Muscle of back (tissue), 11 donors: ENCODE data around the gene CSTPP1. TPM values are rescaled to one million over a fixed set of nuclear protein-coding genes. Genes with fewer than 3 reads are reported as not detected.
A peak's percentile ranks its signal among the peaks of the same experiment; 100 is the strongest.
"Not testable (repeated sequence)": the region's sequence is repeated elsewhere in the genome, so short reads cannot be mapped to it uniquely, and the experiment has no call there.

ENCODE experiments used
- DNase-seq, 3 donors: peaks; one replicate each; pipeline versions ENCODE4 v3.0.0 to v3.0.0-alpha.2; 2013
- polyA plus RNA-seq, 10 donors: library from polyadenylated mRNA; unstranded; fragments of 120-200 nt; gene quantifications; one replicate each; pipeline ENCODE4 v1.2.1, GENCODE V29; 2013; ENCODE audit not compliant: insufficient read length in 10 of 10

The CSTPP1 gene
- polyA plus RNA-seq, 10 donors, result 17.9 to 28.6 (median 20.0) TPM

DNA sequence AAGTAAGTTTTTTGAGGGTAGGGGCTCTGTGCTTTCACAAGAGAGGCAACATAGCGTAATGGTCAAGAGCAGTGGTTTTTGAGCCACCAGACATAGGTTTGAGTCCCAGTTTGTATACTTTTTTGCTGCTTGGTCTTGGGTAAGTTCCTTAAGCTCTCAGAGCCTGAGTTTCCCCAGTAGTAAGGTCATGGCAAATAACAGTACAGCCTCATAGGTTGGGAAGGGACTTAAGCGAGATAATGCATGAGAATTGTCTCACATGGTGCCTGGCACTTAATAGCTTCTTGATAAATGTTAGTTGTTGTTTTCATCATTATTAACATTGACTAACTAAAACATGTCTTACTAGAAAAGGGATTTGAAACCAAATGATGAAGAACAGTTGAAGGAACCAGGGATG is 157.0 kb downstream of the CSTPP1 start:
- no peak for DNase-seq

DNA sequence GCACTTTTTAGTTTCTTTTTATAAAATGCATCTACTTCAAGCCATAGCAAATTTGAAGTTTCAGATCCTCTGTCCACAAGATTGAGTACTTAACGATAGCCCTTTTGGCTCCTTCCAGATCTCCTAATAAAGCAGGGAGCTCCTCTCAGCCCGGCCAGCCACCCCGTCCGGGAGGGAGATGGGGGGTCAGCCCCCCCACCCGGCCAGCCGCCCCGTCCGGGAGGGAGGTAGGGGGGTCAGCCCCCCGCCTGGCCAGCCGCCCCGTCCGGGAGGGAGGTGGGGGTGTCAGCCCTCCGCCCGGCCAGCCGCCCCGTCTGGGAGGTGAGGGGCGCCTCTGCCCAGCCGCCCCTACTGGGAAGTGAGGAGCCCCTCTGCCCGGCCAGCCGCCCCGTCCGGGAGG is 160.3 kb downstream of the CSTPP1 start:
- DNase-seq, result not testable (repeated sequence)

DNA sequence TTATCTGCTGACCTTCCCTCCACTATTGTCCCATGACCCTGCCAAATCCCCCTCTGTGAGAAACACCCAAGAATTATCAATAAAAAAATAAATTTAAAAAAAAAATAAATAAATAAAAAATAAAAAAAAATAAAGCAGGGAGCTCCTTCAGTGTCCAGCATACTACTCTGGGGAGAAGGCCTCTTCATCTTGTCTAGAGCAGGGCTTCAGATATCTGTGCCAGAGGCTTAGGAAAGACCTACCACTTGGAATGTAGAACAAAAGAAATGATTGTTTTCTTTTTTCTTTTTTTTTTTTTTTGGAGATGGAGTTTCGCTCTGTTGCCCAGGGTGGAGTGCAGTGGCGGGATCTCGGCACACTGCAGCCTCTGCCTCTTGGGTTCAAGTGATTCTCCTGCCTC is 161.7 kb downstream of the CSTPP1 start:
- DNase-seq, result not testable (repeated sequence)

DNA sequence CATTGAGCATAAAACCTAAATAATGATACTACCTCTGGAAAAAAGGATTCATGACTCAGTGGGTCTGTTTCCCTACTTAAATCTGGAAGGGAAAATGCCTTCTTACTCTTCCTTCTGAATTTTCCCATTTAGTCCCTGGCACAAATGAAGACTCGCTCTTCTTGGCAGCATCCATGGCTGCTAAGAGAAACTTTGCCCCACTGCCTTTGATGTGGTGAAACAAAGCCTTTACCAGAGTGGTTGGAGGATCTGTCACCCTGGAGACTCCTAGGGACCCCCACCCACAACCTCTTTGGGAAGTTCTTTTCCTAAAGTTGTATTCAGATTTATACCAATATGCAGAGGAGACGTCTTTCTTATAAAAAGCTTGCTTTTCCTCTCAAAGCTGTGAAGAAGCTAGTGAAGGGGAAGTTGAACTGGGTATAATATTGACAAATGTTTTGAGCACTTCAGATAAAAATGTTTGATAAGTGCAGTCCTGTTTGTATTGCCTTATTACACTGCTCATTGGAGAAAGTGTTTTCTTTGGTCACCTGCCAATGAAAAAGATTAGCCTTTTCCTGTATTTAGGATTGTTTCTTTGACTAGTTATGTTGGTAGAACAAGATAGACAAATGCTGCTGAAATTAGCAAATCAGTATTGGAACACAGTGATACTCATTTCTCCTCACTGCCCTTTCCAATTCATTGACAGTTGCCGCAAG is 162.8 kb downstream of the CSTPP1 start:
- no peak for DNase-seq

DNA sequence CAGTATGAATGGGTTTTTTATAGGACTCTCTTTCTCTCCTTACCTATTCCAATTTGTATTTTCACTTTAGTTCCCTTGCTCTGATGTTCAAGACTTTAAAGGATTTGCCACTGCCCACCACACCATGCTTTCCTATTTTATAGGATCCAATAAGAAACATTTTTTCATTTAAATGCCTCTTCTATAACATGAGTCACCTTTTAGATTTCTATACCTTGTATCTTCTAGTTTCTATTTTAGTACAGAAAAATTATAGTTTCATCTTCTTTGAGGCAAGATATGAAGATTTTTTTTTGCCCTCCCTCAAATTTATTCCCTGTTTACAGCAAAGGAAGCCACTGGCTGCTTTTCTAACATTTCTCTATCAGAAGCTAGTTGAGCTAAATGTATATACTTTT is 163.4 kb downstream of the CSTPP1 start:
- no peak for DNase-seq

DNA sequence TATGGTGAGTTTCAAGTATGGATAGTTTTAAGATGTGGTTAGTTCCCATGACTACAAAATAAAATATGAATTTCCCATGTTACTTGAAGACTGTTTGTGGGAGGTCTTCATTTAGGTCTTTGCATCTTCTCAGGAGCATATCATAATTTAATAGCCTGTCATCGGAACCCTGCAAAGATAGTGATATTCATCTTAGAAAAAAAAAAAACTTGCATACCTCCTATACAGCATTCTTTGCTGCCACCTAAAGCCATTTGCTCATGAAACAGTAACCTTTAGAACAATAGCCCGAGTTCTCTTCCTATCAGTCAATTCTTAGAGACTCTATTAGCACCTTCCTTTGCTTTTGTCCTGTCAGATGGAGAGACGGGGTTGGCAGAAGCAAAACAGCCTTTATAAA is 164.8 kb downstream of the CSTPP1 start:
- peak in 1 of 3 donors; percentile 27 for DNase-seq

DNA sequence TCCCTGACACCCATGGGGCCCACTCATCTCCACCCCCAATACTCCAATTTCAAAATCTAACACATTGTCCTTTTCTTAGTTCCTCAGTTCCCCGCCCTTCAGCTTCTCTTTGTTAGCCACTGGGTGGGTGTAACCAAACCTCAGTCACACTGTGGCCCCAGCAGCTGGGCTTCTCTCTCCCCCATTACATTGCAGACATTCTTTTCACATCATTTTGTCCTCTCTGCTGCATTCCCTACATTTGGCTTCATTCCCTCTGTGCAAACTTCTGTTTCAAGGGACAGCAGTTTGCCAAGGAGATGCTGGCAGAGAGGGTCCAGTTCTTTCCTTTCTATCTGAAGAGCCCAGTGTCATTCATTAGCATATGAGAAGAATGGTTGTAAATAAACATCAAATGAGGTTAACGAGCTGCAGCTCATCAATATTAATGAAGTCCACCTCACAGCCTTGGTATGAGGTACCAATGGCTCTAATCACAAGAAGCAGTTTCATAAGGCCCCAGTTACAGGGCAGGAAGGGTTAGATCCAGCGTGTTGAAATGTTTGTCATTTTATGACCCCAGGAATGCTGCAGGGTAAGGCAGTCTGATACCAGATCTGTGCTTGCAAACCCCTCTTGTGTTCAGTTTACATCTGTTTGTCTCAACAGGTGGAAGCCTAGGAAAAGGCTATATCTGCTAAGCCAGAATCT is 167.8 kb downstream of the CSTPP1 start:
- peak; percentile 42 to 75 (median 51) for DNase-seq

DNA sequence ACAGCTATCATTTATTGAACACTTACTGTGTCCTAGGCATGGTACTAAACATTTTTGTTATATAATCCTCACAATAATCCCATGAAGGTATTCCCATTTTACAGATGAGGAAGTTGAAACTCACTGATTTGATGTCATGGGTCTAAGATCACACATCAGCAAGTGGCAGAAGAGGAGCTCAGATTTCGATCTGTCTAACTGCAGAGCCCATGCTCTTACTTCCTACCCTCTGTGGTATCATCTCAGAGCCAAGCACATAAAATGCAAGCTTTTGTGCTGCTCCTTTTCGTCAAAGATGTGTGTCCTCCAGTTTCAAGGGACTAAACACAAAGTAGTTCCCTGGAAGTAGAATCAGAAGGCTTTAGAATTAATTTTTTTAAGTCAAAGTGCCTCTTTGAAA is 169.0 kb downstream of the CSTPP1 start:
- DNase-seq, result no peak

DNA sequence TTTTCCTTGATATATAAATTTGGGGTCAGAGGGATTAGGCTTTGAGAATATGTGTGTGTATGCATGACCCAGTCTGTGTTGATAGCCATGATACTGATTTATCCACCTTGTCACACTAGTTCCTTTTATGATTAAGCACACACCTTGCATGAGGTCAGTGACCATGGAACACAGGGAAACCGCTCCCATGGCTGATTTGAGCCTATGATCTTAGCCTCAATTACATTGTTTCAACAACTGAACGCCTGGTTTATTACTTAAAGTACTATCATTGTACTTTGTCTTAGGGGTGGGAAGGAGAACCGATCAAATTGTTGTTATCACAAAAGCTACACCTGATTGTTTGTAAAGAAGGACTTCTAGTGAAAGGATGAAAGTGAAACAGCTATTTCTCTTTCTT is 169.4 kb downstream of the CSTPP1 start:
- no peak for DNase-seq

DNA sequence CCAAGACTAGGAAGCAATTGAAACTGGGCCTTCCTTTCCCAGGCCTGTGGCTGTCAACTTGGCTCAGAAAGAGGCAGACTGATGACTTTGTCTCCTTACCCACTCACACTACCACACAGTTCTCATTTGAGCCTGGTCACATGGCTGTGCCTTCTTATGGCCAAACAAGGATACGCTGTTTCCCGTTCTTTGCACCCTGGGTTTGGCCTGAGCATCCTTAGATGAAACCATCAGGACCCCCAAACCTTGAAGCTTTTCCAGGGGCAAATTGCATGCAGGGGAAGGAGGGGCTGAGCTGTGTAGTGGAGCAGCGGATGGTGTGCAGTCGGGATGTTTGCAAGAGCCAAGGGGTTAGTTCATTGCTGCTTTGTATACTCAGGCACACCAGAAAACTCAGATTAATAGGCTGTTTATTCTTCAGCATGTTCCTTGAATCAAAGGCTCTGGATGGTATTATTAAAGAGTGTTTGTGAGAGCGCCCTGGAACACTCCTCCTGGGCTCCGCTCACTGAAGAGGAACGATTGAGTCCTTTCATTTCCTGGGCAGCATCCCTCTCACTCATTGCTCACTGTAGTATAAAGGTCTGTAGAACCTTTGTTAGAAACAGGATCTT is 170.3 kb downstream of the CSTPP1 start:
- DNase-seq, result no peak

DNA sequence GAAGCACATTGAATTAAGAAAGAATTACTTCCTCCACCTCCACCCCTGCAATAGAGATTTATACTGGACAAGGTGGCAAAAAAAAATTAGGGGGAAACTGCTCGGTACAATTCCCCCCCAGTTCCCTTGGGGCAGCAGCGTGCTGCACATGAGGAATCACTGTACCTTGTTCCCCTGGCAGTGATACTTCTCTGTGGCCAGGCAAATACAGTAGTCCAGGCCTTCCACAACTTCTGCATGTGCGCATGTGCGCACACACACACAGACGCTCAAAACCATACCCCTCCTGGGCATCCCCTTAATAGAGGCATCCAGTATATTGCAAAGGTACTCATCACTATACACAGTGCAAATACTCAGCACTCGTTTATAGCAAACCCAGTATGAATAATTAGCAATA is 171.2 kb downstream of the CSTPP1 start:
- DNase-seq, result no peak

DNA sequence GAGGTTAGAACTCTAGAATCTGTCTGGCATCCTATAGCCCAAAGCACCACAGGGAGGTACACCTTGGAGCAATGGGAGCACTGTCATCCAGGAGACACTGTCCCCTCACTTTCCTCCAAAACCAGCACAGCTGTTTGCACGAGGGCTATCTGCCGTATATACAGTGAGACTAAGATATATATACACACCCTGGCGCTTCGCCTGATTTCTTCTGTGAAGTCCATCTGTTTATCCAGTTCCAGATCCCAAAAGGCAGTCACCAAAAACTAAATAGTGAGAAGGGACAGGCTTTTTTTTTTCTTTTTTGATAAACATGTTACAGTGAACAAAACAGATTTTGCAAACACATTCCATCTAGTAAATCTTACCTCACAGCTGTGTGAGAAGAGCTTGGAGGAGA is 171.7 kb downstream of the CSTPP1 start:
- peak in 1 of 3 donors; percentile 71 for DNase-seq

DNA sequence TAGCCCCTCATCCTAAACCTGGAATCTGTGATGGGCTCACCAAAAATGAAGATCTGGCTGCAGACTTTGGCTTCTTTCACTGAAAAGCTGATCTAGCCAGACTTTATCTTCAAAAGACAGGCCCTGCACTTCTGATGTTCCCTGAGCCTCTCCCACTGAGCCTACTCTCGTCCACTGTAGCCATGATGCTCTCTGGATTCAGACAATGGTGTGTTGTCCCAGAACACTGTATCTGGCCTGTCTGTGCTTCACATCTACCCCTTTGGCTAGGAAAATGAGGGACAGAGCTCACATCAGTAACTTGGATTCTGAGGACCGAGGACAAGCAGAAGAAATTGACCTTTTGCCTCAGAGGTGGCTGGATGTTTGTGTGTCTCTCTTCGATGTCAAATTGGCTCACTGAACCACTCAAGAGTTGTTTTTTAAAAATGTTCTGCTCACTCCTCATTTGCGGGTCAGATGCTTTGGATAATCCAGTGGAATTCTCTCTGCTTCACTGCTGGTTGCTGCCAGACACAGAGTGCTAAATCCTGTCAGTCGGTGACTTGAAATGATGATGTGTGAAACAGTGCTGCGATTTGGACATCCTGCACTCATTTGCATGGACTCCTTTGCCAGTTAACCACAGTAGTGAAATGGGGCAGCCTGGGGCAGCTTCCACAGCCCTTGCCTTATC is 172.6 kb downstream of the CSTPP1 start:
- DNase-seq, result peak in 1 of 3 donors; percentile 51

DNA sequence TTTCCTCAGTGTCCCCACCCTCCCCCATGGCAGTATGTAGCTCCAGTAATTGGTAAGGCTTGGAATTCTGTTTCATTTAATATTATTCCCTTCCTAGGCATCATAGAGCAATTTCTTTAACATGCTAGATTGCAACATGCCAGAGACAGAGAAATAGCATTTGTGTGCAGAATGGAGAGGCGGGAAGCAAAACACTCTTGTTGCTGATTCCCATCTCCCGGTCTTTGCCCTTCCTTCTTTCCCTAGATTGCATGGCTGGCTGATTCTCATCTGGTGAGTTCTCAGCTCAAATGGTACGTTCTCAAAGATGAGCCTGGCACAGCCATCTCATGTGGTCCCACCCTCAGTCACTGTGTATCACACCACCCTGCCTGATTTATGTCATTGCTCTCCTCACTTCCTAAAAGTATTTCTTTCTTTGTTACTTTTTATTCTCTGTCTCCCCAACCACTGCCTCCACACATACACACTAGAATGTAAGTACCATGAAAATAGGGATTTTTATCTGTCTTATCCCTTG is 173.2 kb downstream of the CSTPP1 start:
- no peak for DNase-seq

DNA sequence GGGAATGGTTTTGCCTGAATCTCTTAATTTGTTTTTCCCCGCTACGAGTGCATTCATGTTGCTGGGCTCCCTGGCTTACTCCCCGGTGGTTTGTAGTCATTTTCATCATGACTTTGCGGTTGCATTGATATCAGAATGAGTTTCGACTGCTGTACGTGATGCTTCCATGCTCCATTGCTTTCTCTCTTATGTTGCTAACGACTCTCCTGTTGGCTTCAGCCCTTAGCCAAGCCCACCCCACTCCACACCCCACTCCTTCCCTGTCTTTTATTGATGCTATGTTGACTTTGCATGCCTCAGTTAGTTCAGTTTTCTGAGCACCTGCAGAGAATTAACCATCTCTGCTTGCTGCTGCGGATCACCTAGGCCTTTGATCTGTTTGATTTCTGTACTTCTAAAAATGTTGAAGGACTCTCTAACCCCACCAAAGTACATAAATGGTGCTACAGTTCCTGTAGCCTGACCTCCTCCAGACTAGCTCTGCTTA is 174.8 kb downstream of the CSTPP1 start:
- no peak for DNase-seq

DNA sequence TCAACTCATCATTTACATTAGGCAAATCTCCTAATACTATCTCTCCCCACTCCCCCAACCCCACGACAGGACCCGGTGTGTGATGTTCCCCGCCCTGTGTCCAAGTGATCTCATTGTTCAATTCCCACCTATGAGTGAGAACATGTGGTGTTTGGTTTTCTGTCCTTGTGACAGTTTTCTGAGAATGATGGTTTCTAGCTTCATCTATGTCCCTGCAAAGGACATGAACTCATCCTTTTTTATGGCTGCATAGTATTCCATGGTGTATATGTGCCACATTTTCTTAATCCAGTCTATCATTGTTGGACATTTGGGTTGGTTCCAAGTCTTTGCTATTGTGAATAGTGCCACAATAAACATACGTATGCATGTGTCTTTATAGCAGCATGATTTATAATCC is 176.4 kb downstream of the CSTPP1 start:
- DNase-seq, result not testable (repeated sequence)

DNA sequence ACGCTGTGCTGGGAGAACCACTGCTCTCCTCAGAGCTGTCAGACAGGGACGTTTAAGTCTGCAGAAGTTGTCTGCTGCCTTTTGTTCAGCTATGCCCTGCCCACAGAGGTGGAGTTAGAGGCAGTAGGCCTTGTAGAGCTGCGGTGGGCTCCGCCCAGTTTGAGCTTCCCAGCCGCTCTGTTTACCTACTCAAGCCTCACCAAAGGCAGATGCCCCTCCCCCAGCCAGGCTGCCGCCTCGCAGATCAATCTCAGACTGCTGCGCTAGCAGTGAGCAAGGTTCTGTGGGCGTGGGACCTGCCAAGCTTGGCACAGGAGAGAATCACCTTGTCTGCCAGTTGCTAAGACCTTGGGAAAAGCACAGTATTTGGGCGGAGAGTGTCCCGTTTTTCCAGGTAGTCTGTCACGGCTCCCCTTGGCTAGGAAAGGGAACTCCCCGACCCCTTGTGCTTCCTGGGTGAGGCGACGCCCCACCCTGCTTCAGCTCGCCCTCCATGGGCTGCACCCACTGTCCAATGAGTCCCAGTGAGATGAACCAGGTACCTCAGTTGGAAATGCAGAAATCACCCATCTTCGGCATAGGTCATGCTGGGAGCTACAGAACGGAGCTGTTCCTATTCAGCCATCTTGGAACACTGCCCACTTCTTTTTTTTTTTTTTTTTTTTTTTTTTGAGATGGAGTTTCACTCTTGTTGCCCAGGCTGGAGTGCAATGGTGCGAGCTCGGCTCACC is 182.6 kb downstream of the CSTPP1 start:
- DNase-seq, result not testable (repeated sequence)

DNA sequence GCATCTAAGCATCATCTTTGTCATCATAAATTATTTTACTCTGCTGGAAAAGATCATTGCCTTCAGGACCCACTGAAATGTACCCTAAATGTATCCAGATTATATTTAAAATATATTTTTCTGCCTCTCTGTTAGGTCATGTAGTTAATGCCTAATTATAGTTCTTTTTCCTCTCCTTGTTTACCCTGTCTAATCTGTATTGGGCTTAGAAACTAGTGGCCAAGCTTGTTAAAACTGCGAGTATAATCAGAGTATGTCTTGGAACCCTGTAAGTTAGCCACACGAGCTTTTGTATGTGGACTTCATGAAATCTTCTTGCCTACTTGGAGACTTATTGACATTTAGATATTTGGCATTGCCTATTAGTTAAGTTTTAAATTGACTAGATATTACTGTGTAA is 184.5 kb downstream of the CSTPP1 start:
- DNase-seq, result no peak

DNA sequence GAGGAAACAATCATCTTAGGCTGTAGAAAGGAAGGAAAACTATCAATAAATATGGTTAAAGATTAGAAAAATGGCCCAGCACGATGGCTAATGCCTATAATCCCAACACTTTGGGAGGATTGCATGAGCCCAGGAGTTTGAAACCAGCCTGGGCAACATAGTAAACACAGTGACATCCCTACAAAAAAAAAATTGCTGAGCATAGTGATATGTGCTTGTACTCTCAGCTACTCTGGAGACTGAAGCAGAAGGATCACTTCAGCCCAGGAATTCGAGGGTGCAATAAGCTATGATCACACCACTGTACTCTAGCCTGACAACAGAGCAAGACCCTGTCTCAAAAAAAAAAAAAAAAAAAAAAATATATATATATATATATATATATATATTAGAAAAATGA is 185.2 kb downstream of the CSTPP1 start:
- no peak for DNase-seq

DNA sequence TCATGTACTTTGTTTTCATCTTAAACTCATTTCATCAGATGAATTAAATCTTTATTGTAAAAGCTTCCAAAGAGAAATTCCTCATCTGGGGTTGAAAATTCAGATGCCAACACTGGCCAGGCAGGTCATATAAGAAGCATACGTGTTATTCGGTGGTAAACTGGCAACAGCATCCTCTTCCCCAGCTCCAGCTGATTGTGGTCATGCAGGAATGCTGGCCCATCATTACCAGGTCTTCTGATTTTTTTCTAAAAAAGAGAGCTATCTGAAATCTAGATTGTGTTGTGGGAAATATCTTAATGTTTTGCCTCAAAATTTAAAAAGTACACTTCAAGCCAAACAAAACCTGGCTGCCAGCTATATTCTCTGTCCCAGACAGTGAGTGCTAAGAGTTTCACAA is 186.5 kb downstream of the CSTPP1 start:
- no peak for DNase-seq

DNA sequence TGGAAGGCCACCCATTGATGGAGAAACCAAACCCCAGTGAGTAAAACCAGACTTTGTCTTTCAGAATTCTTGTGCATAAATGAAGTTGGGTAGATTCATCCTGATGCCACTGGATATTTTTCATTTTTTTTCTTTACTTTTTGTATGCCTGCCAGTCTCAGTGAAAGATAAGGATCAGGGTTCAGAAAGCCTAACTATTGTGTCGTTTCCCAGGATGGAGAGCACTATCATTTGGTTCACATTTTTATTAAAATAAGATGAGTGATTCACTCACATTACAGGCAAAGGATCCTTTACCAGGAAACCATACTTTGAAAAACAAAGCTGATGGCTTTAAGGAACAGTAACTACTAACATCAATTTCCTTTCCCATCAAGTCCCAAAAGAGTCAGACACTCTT is 188.1 kb downstream of the CSTPP1 start:
- no peak for DNase-seq

DNA sequence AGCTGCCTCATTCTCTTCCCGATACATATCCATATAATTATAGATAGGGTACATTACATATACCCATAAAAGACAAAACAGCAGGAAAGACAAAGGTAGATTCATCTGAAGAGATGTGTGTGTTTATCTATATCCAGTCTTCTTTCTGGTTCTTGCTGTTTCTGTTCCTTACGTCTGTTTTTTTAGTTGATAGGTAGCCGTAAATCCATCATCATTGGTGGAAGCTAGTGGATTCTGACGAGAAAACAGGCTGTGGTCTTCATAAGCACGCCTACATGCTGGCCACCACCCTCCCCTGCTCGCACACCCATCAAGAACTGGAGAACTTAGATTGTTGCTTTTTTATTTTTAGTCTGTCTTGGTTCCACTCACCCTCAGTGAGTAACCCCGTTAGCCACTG is 188.5 kb downstream of the CSTPP1 start:
- DNase-seq, result no peak
